BJ (cell line): ENCODE results near the gene TANC1. TPM values are rescaled to one million over a fixed set of nuclear protein-coding genes. Genes with fewer than 3 reads are reported as not detected.

Source experiments
- CTCF ChIA-PET: fragments of 350-600 bp; formaldehyde crosslinking; extraction: SDS; loops from one replicate; lab custom pipeline; 2021; ENCODE audit warnings: antibody characterized with exemption, inconsistent platforms; lab: Yijun Ruan, JAX
- POLR2A ChIA-PET: fragments of 300-600 bp; sonication (Branson Sonifier 250); formaldehyde crosslinking; extraction: SDS; loops from one replicate; lab custom pipeline; 2021; ENCODE audit warnings: antibody characterized with exemption; lab: Charles Lee
- DNase-seq: peaks from one replicate; pipeline ENCODE4 v3.0.0-alpha.2; 2011; ENCODE audit warnings: low read depth
- H3K27me3 ChIP-seq: 2 replicates; pipeline ENCODE4 v1.6.0; 2011; ENCODE audit warnings: low read length; ENCODE audit not compliant: control insufficient read depth, insufficient read depth
- H3K36me3 ChIP-seq: 2 replicates; pipeline ENCODE4 v1.5.1; 2011; ENCODE audit warnings: low read length; ENCODE audit not compliant: control insufficient read depth, insufficient read depth
- H3K4me3 ChIP-seq: 2 replicates; pipeline ENCODE4 v1.5.1; 2011; ENCODE audit warnings: low read depth, mild to moderate bottlenecking, control low read depth, low read length
- polyA plus RNA-seq: library from polyadenylated mRNA; depleted of rRNA; stranded (reverse); fragments of >200 nt; gene quantifications from 2 replicates; pipeline ENCODE4 v1.2.3, GENCODE V29; 2011
- TF ChIP-seq, protein P1 (sequence below): IDR thresholded peaks from 2 replicates; pipeline ENCODE4 v1.5.1; 2011; ENCODE audit warnings: low read depth, mild to moderate bottlenecking, control low read depth, inconsistent platforms, low read length, moderate library complexity; ENCODE audit not compliant: insufficient read depth

The TANC1 gene
- polyA plus RNA-seq, 1 experiment = 22.0 TPM

DNA sequence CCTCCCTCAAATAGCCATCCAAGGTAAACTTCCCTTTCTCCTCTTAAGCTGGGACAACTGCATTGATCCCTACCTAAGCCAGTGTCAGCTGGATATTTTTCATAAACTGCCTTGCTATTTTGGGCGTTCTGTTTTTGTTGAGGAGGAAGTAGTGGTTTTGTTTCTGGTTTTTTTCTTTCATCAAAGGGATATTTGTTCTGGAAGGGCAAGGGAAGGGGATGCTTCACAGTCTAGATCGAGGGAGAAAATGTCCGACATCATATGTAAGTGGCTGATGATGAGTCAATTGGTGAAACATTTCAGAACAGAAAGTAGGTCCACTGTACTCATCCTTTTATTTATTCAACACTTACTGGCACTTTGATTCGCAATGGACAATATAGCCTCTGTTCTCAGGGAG, 31.0 kb downstream of the TANC1 start:
- ChIA-PET CTCF (interaction anchor here (0.9 kb wide), 1 partner anchor 11 kb away, joined by 3 read pairs; no protein-coding TSS in a partner anchor), POLR2A (no interaction called here)
- TF ChIP-seq, protein P1, sequence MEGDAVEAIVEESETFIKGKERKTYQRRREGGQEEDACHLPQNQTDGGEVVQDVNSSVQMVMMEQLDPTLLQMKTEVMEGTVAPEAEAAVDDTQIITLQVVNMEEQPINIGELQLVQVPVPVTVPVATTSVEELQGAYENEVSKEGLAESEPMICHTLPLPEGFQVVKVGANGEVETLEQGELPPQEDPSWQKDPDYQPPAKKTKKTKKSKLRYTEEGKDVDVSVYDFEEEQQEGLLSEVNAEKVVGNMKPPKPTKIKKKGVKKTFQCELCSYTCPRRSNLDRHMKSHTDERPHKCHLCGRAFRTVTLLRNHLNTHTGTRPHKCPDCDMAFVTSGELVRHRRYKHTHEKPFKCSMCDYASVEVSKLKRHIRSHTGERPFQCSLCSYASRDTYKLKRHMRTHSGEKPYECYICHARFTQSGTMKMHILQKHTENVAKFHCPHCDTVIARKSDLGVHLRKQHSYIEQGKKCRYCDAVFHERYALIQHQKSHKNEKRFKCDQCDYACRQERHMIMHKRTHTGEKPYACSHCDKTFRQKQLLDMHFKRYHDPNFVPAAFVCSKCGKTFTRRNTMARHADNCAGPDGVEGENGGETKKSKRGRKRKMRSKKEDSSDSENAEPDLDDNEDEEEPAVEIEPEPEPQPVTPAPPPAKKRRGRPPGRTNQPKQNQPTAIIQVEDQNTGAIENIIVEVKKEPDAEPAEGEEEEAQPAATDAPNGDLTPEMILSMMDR = no peak
- H3K36me3 ChIP-seq = peaks cover 2% of the 10 kb centered on the region; the same call in 1 of the 2 replicates
- no peaks in the 10 kb centered on the region for H3K27me3 ChIP-seq
- no peak overlapping the region for H3K4me3 ChIP-seq
- DNase-seq = no peak

DNA sequence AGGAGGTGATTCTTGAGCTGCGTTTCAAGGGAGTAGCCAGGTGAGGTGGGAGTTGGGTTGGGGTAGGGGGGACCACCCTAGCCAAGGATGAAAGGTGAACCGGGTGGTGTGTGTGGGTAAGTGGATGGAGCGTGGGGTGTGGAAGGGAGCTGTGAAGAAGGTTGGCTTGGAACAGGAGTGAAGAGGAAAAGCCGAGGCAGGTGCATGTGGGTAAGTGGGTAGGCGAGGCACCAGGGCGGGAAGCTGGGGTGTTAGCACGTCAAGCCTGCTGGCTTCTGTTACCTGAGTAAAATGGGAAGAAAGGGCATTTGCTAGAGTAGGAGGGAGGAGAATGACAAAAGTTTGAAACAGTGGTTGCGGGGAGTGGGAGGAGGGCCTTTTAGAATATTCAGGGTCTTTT, 31.6 kb downstream of the TANC1 start:
- CTCF ChIA-PET = interaction anchor here (0.9 kb wide), 1 partner anchor 12 kb away, joined by 3 read pairs; no protein-coding TSS in a partner anchor

DNA sequence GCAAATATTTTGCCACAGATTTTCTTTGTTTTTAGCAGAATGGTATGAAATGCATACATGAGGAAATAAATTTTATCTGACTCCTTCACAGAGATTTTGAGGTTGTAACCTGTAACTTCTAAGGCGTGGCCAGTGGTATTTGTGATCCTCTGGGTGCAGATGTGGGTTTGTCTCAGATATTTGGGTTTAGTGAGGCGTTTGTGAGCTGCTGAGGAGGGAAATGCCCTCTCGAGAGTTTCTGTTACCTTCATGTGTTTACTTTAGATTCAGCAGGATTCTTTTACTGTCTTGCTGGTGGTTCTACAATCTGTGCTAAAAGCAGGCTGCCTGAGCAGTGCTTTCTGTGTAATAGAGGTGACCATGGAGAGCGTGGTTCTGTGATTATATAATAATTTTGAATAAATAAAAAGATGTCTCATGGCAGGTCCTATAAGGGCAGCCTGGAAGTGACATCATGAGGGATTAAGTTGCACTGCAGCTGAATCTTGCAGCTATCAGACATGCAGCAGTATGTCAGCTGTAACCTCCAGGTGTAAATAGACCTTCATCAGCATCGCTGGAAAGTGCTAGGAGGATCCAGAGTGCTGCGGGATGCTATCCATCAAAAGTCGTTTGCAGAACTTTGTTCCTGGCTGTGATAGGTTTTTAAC, 34.1 kb downstream of the TANC1 start:
- CTCF ChIA-PET = interaction anchor here (2.1 kb wide), 1 partner anchor 28 kb away, joined by 7 read pairs; no protein-coding TSS in a partner anchor
- no peaks in the 10 kb centered on the region for H3K27me3 ChIP-seq
- no peak overlapping the region for H3K4me3 ChIP-seq
- POLR2A ChIA-PET = no interaction called here
- no peak for DNase-seq
- peaks cover 2% of the 10 kb centered on the region; the same call in 1 of the 2 replicates for H3K36me3 ChIP-seq
- TF ChIP-seq, protein P1 = no peak

More for the DNA sequence above, 31.6 kb downstream of the TANC1 start:
- H3K27me3 ChIP-seq = no peaks in the 10 kb centered on the region
- H3K4me3 ChIP-seq = no peak overlapping the region
- POLR2A ChIA-PET = no interaction called here
- no peak for DNase-seq
- TF ChIP-seq, protein P1 = no peak
- H3K36me3 ChIP-seq = peaks cover 2% of the 10 kb centered on the region; the same call in 1 of the 2 replicates

DNA sequence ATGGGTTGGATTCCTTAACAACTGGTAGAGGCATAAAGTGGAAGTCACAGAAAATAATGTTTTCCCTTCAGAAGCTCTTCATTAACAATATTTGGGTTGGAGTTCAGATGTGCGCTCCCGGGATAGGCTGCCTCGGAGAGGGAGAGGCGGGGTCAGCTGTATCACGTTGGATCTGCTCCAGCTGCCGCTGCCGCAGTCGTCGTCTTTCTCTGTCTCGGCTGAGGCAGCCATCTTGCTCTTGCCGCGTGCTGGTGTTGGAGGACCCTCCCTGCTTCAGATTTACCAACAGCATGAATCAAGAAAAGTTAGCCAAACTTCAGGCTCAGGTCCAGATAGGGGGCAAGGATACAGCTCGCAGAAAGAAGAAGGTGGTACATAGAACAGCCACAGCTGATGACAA, 35.1 kb downstream of the TANC1 start:
- peaks cover 3% of the 10 kb centered on the region; the same call in 1 of the 2 replicates for H3K36me3 ChIP-seq
- ChIA-PET POLR2A (no interaction called here), CTCF (interaction anchor here (2.1 kb wide), 1 partner anchor 27 kb away, joined by 7 read pairs; no protein-coding TSS in a partner anchor)
- H3K27me3 ChIP-seq = no peaks in the 10 kb centered on the region
- no peak overlapping the region for H3K4me3 ChIP-seq
- DNase-seq = no peak
- TF ChIP-seq, protein P1 = no peak

DNA sequence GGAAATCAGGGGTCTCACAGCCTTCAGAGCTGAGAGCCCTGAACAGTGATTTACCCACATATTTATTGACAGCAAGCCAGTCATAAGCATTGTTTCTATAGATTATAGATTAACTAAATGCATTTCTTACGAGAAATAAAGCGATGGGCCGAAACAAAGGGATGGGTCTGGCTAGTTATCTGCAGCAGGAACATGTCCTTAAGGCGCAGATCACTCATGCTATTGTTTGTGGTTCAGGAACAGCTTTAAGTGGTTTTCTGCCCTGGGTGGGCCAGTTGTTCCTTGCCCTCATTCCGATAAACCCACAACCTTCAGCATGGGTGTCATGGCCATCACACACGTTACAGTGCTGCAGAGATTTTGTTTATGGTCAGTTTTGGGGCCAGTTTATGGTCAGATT, 36.4 kb downstream of the TANC1 start:
- no peaks in the 10 kb centered on the region for H3K27me3 ChIP-seq
- TF ChIP-seq, protein P1 = no peak
- ChIA-PET POLR2A (no interaction called here), CTCF (interaction anchor here (2.1 kb wide), 1 partner anchor 26 kb away, joined by 7 read pairs; no protein-coding TSS in a partner anchor)
- no peak for DNase-seq
- no peak overlapping the region for H3K4me3 ChIP-seq
- peaks cover 3% of the 10 kb centered on the region; the same call in 1 of the 2 replicates for H3K36me3 ChIP-seq
